Neural cell (in vitro differentiated cells): ENCODE data around the gene PDZRN3. TPM values are rescaled to one million over a fixed set of nuclear protein-coding genes. Genes with fewer than 3 reads are reported as not detected.
A peak's percentile ranks its signal among the peaks of the same experiment; 100 is the strongest.

ENCODE experiments used
- H2AFZ ChIP-seq: fragments of 200-600, 300-800 bp; sonication (generic), shearing (Covaris generic); 2 replicates; pipeline ENCODE4 v1.6.0; 2014; ENCODE audit warnings: low read depth, mild to moderate bottlenecking, antibody characterized with exemption, low read length, moderate library complexity
- H3F3A ChIP-seq: fragments of 200-600 bp; shearing (Covaris generic); 2 replicates; pipeline ENCODE4 v1.6.1; 2016; ENCODE audit warnings: mild to moderate bottlenecking, moderate library complexity, mixed read lengths, antibody characterized with exemption, low read length; ENCODE audit not compliant: insufficient read depth, poor library complexity, severe bottlenecking
- H3K27ac ChIP-seq: fragments of 200-600, 300-800 bp; sonication (generic), shearing (Covaris generic); 2 replicates; pipeline ENCODE4 v1.5.1; 2014; ENCODE audit warnings: mild to moderate bottlenecking, low read length, moderate library complexity
- H3K27me3 ChIP-seq: fragments of 300-800, 200-600 bp; sonication (generic), shearing (Covaris generic); 2 replicates; pipeline ENCODE4 v1.6.0; 2014; ENCODE audit warnings: mild to moderate bottlenecking, low read depth, low read length, moderate library complexity; ENCODE audit not compliant: insufficient read depth
- H3K36me3 ChIP-seq: fragments of 300-800, 200-600 bp; sonication (generic), shearing (Covaris generic); 2 replicates; pipeline ENCODE4 v1.5.1; 2014; ENCODE audit warnings: mild to moderate bottlenecking, antibody characterized with exemption, low read length, moderate library complexity; ENCODE audit not compliant: insufficient read depth
- H3K4me2 ChIP-seq: fragments of 300-800, 200-600 bp; sonication (generic), shearing (Covaris generic); 2 replicates; pipeline ENCODE4 v1.6.0; 2014; ENCODE audit warnings: mild to moderate bottlenecking, low read length
- H3K4me3 ChIP-seq: fragments of 300-800, 200-600 bp; sonication (generic), shearing (Covaris generic); 2 replicates; pipeline ENCODE4 v1.5.1; 2014; ENCODE audit warnings: mild to moderate bottlenecking, low read length, moderate library complexity
- H3K79me2 ChIP-seq: fragments of 200-600 bp; shearing (Covaris generic); replicated peaks from 2 replicates; pipeline ENCODE4 v1.6.0; 2014; ENCODE audit warnings: mild to moderate bottlenecking, low read length, moderate library complexity; ENCODE audit not compliant: insufficient read depth
- H3K9ac ChIP-seq: fragments of 300-800, 200-600 bp; sonication (generic), shearing (Covaris generic); 2 replicates; pipeline ENCODE4 v1.6.1; 2016; ENCODE audit warnings: mild to moderate bottlenecking, low read length, mixed read lengths
- H3K9me2 ChIP-seq: fragments of 200-600 bp; shearing (Covaris generic); 2 replicates; pipeline ENCODE4 v1.6.1; 2016; ENCODE audit warnings: mild to moderate bottlenecking, low read length, mixed read lengths; ENCODE audit not compliant: insufficient read depth
- H3K9me3 ChIP-seq: fragments of 200-600, 300-800 bp; sonication (generic), shearing (Covaris generic); 2 replicates; pipeline ENCODE4 v1.6.1; 2016; ENCODE audit warnings: mild to moderate bottlenecking, mixed run types, low read length, moderate library complexity, mixed read lengths
- H4K20me1 ChIP-seq: fragments of 200-600 bp; shearing (Covaris generic); 2 replicates; pipeline ENCODE4 v1.6.1; 2016; ENCODE audit warnings: mild to moderate bottlenecking, mixed run types; ENCODE audit not compliant: insufficient read depth
- EP300 ChIP-seq: fragments of 450-650 bp; conservative IDR thresholded peaks from 2 replicates; pipeline ENCODE4 v1.6.1; 2014; ENCODE audit warnings: antibody characterized with exemption, mild to moderate bottlenecking, moderate library complexity; ENCODE audit not compliant: poor library complexity, severe bottlenecking
- EZH2 ChIP-seq: fragments of 200-600, 300-800 bp; shearing (Covaris generic), sonication (generic); IDR thresholded peaks from 2 replicates; pipeline ENCODE4 v1.6.1; 2014; ENCODE audit warnings: antibody characterized with exemption, low read length, borderline replicate concordance, mild to moderate bottlenecking; ENCODE audit not compliant: insufficient read depth, poor library complexity, severe bottlenecking
- MXI1 ChIP-seq: fragments of 450-650 bp; conservative IDR thresholded peaks from 2 replicates; pipeline ENCODE4 v1.6.1; 2014; ENCODE audit warnings: antibody characterized with exemption, mild to moderate bottlenecking; ENCODE audit not compliant: poor library complexity, severe bottlenecking
- POLR2AphosphoS5 ChIP-seq: IDR thresholded peaks from 2 replicates; pipeline ENCODE4 v1.6.1; 2012
- RAD21 ChIP-seq: fragments of 450-650 bp; conservative IDR thresholded peaks from 2 replicates; pipeline ENCODE4 v1.6.1; 2014; ENCODE audit warnings: antibody characterized with exemption, mild to moderate bottlenecking, moderate library complexity
- SMC3 ChIP-seq: fragments of 450-650 bp; conservative IDR thresholded peaks from 2 replicates; pipeline ENCODE4 v1.6.1; 2014; ENCODE audit warnings: antibody characterized with exemption, mild to moderate bottlenecking, moderate library complexity; ENCODE audit not compliant: poor library complexity
- TAF1 ChIP-seq: IDR thresholded peaks from 2 replicates; pipeline ENCODE4 v1.6.1; 2012; ENCODE audit warnings: low read depth
- polyA plus RNA-seq: library from polyadenylated mRNA; depleted of rRNA; stranded (reverse); fragments of >200 nt; gene quantifications from 2 replicates; pipeline ENCODE4 v1.2.3, GENCODE V29; 2014
- TF ChIP-seq, protein P1 (sequence below): fragments of 450-650 bp; IDR thresholded peaks from 2 replicates; pipeline ENCODE4 v1.5.1; 2014; ENCODE audit warnings: antibody characterized with exemption, mild to moderate bottlenecking, moderate library complexity; ENCODE audit not compliant: poor library complexity, severe bottlenecking
- TF ChIP-seq, protein P2 (sequence below): IDR thresholded peaks from 2 replicates; pipeline ENCODE4 v1.6.1; 2012; ENCODE audit warnings: borderline replicate concordance

The PDZRN3 gene
- polyA plus RNA-seq, 1 donor from 2014 or later = 1.1 TPM

DNA sequence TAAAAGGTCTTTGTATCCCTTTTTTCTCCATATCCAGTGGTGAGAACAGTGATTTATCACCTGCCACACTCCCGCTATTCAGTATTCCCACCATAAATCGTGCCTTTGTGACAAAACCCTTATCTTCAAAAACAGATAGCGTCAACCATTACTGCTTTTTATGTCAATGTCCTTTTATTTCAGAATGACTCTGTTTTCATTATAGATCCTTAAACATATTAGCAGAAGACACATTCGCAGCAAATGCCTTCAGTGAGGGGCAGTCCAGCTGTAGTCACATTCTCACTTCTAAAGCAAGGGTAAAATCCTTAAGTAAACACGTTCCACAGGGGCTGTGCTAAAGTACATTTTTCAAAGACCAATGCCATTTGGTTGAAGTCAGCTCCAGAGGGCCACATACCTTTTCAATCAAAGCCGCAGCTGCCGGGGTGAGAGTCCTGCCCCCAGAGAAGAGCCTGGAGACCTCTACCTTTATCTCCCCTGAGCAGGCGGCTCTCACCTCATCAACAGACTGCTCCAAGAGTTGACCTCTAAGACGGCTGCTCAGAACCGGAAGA is 53.4 kb downstream of the PDZRN3 start:
- H3K27ac ChIP-seq = no peak overlapping the region
- no peak overlapping the region for H2AFZ ChIP-seq
- no peaks in the 10 kb centered on the region for H3K36me3 ChIP-seq
- no peak overlapping the region for H3K4me3 ChIP-seq
- no peak overlapping the region for H3K4me2 ChIP-seq
- no peaks in the 10 kb centered on the region for H3K79me2 ChIP-seq
- no peaks in the 10 kb centered on the region for H3F3A ChIP-seq
- H3K9me3 ChIP-seq = no peaks in the 10 kb centered on the region
- H3K9me2 ChIP-seq = no peaks in the 10 kb centered on the region
- no peaks in the 10 kb centered on the region for H4K20me1 ChIP-seq
- H3K9ac ChIP-seq = no peak overlapping the region
- TF ChIP-seq RAD21 (no peak), SMC3 (no peak), POLR2AphosphoS5 (peak; percentile 30)
- H3K27me3 ChIP-seq = no peaks in the 10 kb centered on the region

DNA sequence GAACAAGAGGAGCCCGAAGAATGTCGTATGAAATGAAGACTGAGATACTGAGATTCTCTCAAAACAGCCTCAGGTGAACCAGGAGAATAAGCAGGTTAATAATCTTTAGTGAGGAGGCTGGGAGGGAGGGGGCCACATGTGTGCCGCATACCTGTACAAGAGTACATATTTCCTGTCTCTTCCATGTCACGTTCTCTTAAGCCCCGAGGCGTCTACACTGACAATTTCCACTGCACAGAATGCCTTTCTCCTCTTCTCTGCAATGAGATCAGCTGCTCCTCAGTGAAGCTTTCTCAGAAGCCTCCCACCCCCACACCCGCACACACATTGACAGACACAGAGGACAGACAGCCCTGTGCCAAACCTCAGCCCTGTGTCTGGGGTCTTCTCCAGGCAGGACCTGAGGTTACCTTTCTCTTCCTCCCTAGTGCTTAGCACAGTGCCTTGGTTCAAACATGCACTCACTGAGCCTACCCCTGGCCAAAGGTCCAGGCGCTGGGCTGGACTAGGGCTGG is 55.4 kb downstream of the PDZRN3 start:
- TF ChIP-seq MXI1 (no peak), RAD21 (no peak), SMC3 (no peak), EZH2 (no peak), POLR2AphosphoS5 (no peak), EP300 (no peak), TAF1 (no peak)
- TF ChIP-seq, protein P1, sequence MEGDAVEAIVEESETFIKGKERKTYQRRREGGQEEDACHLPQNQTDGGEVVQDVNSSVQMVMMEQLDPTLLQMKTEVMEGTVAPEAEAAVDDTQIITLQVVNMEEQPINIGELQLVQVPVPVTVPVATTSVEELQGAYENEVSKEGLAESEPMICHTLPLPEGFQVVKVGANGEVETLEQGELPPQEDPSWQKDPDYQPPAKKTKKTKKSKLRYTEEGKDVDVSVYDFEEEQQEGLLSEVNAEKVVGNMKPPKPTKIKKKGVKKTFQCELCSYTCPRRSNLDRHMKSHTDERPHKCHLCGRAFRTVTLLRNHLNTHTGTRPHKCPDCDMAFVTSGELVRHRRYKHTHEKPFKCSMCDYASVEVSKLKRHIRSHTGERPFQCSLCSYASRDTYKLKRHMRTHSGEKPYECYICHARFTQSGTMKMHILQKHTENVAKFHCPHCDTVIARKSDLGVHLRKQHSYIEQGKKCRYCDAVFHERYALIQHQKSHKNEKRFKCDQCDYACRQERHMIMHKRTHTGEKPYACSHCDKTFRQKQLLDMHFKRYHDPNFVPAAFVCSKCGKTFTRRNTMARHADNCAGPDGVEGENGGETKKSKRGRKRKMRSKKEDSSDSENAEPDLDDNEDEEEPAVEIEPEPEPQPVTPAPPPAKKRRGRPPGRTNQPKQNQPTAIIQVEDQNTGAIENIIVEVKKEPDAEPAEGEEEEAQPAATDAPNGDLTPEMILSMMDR = no peak
- TF ChIP-seq, protein P2, sequence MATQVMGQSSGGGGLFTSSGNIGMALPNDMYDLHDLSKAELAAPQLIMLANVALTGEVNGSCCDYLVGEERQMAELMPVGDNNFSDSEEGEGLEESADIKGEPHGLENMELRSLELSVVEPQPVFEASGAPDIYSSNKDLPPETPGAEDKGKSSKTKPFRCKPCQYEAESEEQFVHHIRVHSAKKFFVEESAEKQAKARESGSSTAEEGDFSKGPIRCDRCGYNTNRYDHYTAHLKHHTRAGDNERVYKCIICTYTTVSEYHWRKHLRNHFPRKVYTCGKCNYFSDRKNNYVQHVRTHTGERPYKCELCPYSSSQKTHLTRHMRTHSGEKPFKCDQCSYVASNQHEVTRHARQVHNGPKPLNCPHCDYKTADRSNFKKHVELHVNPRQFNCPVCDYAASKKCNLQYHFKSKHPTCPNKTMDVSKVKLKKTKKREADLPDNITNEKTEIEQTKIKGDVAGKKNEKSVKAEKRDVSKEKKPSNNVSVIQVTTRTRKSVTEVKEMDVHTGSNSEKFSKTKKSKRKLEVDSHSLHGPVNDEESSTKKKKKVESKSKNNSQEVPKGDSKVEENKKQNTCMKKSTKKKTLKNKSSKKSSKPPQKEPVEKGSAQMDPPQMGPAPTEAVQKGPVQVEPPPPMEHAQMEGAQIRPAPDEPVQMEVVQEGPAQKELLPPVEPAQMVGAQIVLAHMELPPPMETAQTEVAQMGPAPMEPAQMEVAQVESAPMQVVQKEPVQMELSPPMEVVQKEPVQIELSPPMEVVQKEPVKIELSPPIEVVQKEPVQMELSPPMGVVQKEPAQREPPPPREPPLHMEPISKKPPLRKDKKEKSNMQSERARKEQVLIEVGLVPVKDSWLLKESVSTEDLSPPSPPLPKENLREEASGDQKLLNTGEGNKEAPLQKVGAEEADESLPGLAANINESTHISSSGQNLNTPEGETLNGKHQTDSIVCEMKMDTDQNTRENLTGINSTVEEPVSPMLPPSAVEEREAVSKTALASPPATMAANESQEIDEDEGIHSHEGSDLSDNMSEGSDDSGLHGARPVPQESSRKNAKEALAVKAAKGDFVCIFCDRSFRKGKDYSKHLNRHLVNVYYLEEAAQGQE = no peak

More for the DNA sequence above, 55.4 kb downstream of the PDZRN3 start:
- Histone ChIP-seq H2AFZ (no peak overlapping the region), H3K27ac (no peak overlapping the region), H4K20me1 (no peaks in the 10 kb centered on the region), H3F3A (no peaks in the 10 kb centered on the region), H3K9me3 (no peaks in the 10 kb centered on the region), H3K27me3 (no peaks in the 10 kb centered on the region), H3K9ac (no peak overlapping the region), H3K79me2 (no peaks in the 10 kb centered on the region), H3K9me2 (no peaks in the 10 kb centered on the region), H3K36me3 (no peaks in the 10 kb centered on the region), H3K4me2 (no peak overlapping the region), H3K4me3 (no peak overlapping the region)
